GM18870 (cell line): ENCODE data around the gene ZC3H14.
A peak's percentile ranks its signal among the peaks of the same experiment; 100 is the strongest.

Experiments
- ATAC-seq: cut with Tn5 transposase; IDR thresholded peaks from one replicate; pipeline ENCODE4 v1.9.1; 2021; ENCODE audit warnings: moderate library complexity; ENCODE audit not compliant: unreplicated experiment

The ZC3H14 gene

GRCh38 chr14:88605594-88605993 is 42.8 kb downstream of the ZC3H14 start:
- no peak for ATAC-seq

- no peak for ATAC-seq
These were observed 45.0 kb downstream of the ZC3H14 start for GRCh38 chr14:88607829-88608228.

DNA sequence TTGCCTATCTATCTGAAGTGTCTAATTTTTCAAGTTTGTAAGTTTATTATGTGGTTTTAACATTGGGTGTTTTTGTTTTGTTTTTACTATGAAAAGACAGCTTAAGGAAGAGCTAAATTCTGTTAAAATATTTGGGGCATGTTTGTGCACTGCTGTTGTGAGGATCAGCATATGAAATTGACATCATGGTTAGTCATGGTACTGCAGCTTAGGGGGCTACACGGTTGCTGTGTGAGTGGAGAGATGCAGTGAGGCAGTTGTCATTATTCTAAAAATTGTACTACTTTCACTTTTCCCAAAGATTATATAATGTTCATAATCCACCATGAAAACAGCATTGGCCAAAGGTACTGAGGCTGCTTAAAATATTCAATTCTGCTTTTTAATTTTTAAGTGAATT is 49.0 kb downstream of the ZC3H14 start:
- no peak for ATAC-seq

- no peak for ATAC-seq
These were observed 50.1 kb downstream of the ZC3H14 start for GRCh38 chr14:88612981-88613380.

DNA sequence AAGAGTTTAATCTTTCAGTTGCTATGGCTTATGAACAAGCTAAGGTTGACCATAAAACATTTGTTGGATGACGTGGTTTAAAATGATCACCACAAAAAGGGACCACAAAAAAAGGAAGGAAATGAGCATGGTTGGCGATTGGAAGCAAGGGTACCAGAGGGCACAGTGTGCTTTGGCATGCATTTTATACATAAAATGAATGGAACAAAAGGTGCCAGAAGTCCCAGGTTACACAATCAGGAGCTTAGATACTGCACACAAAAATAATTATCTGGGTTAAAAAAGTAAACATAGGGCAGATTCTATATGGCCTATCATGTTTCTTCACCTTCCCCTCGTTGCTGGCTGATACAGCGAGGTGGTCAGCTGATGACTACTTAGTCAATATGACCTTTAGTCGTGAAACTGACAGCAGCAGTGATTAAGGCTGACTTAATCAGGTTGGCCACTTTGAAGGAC is 50.7 kb downstream of the ZC3H14 start:
- ATAC-seq = no peak

DNA sequence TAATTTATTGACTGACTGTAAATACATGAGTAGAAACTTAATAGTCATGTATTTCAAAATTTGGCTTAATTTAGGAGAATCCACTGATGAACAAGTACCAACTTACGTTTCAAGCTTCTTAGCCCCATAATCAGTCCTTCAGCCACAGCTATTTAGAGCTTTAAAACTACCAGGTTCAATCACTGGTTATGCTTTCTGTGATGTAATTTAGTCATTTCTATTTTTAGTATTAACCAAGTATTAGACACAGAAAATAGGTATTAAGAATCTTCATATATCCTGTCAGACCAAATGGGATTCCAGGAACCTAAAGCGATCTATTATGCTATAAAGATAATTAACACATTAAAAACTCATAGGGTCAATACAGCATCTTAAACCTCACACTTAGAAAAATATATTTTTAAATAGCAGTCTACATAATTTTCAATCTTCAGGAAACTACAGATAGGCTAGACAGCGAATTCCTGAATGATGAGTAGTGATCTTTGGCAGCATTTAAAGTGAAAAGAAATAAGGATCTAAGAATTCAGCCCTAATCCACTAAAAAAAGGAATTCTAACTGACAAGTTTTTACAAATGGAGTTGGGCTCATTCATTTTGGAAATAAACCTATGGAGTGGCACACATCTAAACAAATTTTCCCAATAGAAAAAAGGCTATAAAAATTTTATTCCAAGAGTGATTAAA is 51.5 kb downstream of the ZC3H14 start:
- ATAC-seq = peak; percentile 65

DNA sequence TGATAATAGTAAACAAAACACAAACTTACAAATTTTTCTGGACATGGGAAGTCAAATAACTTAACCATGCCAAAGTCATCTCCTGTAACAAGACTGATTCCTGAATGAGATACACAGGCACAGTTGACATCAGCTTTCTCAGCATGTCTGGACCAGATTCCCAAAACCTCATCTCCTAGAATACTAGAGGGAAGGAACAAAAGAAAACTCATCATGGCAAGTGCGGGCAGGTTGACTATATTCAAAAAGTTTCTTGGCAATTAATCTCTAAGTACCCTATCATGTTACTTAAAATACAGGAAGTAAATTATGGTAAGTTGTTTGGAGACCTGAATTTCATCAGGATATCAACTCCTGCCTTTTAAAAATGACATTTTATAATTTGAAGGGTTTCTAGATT is 53.9 kb downstream of the ZC3H14 start:
- ATAC-seq = no peak

DNA sequence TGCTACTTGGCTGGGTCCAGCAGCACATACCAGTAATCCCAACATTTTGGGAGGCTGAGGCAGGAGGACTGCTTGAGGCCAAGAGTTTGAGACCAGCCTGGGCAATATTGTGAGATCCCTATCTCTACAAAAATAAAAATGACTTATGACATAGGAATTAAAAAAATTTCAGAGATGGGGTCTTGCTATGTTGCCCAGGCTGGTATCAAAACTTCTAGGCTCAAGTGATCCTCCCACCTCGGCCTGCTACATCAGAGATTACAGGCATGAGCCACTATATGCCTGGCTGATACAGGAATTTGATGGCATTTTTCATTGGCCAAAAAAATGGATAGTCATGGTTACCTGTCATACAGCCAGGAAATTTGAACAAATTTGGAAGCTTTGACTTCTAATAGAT is 54.6 kb downstream of the ZC3H14 start:
- no peak for ATAC-seq

GRCh38 chr14:88618476-88618875 is 55.6 kb downstream of the ZC3H14 start:
- ATAC-seq = no peak

DNA sequence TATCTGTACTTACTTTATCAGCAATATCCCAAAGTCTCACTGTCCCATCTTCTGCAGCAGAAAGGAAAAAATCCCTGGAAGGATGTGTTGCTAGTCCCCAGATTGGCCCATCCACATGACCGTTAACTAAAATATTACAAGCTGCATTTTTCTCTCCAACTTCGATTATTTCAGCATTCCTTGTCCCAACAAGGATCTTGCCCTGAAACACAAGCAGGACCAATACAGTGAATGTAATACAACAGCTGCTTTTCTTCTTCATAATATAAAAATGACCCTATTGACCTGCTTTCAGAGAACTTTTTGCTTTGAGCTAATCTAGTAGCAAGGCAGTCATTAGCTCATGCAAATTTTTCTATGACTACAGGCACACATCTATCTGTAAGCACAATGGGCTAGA is 58.3 kb downstream of the ZC3H14 start:
- no peak for ATAC-seq

- no peak for ATAC-seq
These were observed 62.8 kb downstream of the ZC3H14 start for GRCh38 chr14:88625671-88626070.

DNA sequence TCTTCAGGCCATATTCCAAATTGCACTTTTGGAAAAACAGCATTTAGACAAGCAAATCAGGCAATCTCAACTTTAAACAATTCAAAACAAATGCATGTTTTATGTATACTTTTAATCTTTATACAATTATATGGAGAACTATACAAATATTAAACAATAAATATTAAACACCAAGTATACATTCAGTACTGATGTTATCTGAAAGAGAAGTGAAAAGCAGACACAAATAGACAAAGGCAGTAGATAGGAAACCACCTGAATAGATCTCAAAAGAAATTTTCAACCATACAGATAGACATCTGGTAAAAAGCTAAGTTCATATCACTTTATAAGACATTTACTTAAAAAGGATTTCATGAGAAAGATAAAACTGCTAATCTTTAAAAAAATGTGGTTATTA is 65.2 kb downstream of the ZC3H14 start:
- no peak for ATAC-seq

GRCh38 chr14:88628462-88628861 is 65.6 kb downstream of the ZC3H14 start:
- ATAC-seq = no peak

- no peak for ATAC-seq
These were observed 67.7 kb downstream of the ZC3H14 start for GRCh38 chr14:88630565-88630964.

GRCh38 chr14:88631091-88631490 is 68.3 kb downstream of the ZC3H14 start:
- ATAC-seq = no peak

GRCh38 chr14:88632512-88632911 is 69.7 kb downstream of the ZC3H14 start:
- no peak for ATAC-seq

DNA sequence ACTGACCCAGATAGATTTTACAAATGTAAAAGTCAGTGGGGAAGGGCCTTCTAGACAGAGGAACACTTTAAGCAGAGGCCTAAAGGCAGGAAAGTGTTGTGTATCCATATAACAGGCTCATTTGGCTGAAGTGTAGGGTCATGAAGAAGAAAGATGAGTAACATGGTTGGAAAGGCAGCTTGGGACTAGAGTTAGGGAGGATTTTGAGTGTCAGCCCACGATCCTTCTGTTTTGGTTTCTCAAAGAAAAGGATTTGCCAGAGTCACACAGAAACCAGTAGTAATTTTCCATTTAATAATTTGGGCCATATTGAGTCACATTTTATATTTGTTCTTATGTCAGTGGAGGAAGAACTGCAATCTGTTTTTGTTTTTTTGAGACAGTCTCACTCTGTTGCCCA is 76.4 kb downstream of the ZC3H14 start:
- no peak for ATAC-seq

- ATAC-seq = no peak
These were observed 97.2 kb downstream of the ZC3H14 start for GRCh38 chr14:88660056-88660455.

- peak; percentile 71 for ATAC-seq
These were observed 104.9 kb downstream of the ZC3H14 start for GRCh38 chr14:88667555-88668273.

- peak; percentile 56 for ATAC-seq
These were observed 105.7 kb downstream of the ZC3H14 start for GRCh38 chr14:88668448-88669116.

- ATAC-seq = no peak
These were observed 106.5 kb downstream of the ZC3H14 start for GRCh38 chr14:88669346-88669745.
